ENCODE data around the gene GATA6. TPM values are rescaled to one million over a fixed set of nuclear protein-coding genes. Genes with fewer than 3 reads are reported as not detected.

The GATA6 gene
- polyA plus RNA-seq, 3 donors: 0.04 TPM; not detected in 2

DNA sequence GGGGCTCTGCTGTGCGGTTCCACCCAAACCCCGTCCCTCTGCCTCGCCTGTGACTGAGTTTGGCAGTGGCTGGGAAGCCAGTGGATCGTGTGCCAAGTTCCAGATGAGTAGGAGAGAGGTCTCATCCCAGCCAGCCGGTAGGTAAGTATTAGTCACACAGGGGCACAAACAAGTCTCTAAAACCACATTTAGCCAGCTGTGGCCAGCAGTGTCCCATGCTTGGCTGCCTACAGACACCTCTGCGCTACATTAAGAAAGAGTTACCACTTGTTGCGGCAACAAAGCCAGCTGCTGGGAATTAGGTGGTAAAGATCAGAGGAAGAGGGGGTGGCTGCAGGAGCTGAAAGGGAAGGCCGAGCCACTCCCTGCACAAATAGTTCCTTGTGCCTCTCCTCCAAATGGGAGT lies 81.2 kb downstream of the GATA6 start:
- TF ChIP-seq, protein P1, sequence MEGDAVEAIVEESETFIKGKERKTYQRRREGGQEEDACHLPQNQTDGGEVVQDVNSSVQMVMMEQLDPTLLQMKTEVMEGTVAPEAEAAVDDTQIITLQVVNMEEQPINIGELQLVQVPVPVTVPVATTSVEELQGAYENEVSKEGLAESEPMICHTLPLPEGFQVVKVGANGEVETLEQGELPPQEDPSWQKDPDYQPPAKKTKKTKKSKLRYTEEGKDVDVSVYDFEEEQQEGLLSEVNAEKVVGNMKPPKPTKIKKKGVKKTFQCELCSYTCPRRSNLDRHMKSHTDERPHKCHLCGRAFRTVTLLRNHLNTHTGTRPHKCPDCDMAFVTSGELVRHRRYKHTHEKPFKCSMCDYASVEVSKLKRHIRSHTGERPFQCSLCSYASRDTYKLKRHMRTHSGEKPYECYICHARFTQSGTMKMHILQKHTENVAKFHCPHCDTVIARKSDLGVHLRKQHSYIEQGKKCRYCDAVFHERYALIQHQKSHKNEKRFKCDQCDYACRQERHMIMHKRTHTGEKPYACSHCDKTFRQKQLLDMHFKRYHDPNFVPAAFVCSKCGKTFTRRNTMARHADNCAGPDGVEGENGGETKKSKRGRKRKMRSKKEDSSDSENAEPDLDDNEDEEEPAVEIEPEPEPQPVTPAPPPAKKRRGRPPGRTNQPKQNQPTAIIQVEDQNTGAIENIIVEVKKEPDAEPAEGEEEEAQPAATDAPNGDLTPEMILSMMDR (IDR thresholded peaks at IDR 0.05): no peak
- Histone ChIP-seq H3K36me3 (replicated peaks in 1 of 2; ENCODE audit: control insufficient read depth in 1 of 2, insufficient read depth in 2 of 2, low read length in 2 of 2) (no peaks in the 10 kb centered on the region), H4K20me1 (ENCODE audit: insufficient read depth, low read length) (no peaks in the 10 kb centered on the region), H3K27me3 (ENCODE audit: control insufficient read depth in 2 of 2, insufficient read depth in 2 of 2, low read length in 2 of 2) (no peaks in the 10 kb centered on the region), H3K4me3 (replicated peaks in 1 of 3; ENCODE audit: low read depth in 2 of 3, low read length in 3 of 3) (no peak overlapping the region), H3K9me3 (replicated peaks in 1 of 2; ENCODE audit: control insufficient read depth in 1 of 2, insufficient read depth in 1 of 2, low read length in 2 of 2) (no peaks in the 10 kb centered on the region), H3K4me2 (replicated peaks; ENCODE audit: extremely low read depth, low read length, poor library complexity, severe bottlenecking) (no peak overlapping the region), H3K27ac (ENCODE audit: low read depth in 1 of 2, low read length in 2 of 2) (no peak overlapping the region), H3K9ac (ENCODE audit: insufficient read depth, low read length, poor library complexity, severe bottlenecking) (no peak overlapping the region), H3K4me1 (ENCODE audit: control insufficient read depth in 1 of 2, insufficient read depth in 2 of 2, low read length in 2 of 2) (no peaks in the 10 kb centered on the region), H3K79me2 (ENCODE audit: insufficient read depth, low read length) (no peaks in the 10 kb centered on the region), H2AFZ (ENCODE audit: insufficient read depth, low read depth, low read length, poor library complexity, severe bottlenecking) (no peak overlapping the region)
- Mint-ChIP-seq H3K4me1 (peaks cover 5% of the 10 kb centered on the region), H3K4me3 (peak overlapping the region in 1 of 2 donors; percentile 26), H3K27me3 (ENCODE audit: low read depth in 3 of 3) (peaks cover 4 to 15% (median 13%) of the 10 kb centered on the region in 3 donors), H3K9me3 (peaks cover 0 to 6% (median 3%) of the 10 kb centered on the region in 7 donors), H3K27ac (no peak overlapping the region), H3K36me3 (no peaks in the 10 kb centered on the region)
- intact Hi-C loops (cut with micrococcal nuclease): no loop called here
- DNase-seq: no peak
- WGBS (ENCODE audit: insufficient coverage): 91% methylated on average over 6 of the region's 8 CpGs

Small RNAs within 50 kb of the gene (small RNA-seq; reads per million reads assigned to genes)
- gene RNU6-702P (ENCODE audit: insufficient read length, low read depth) (not detected), gene RNU6ATAC20P (ENCODE audit: insufficient read length, low read depth) (not detected)

Other genes with a start within 250 kb of the GATA6 start
- not detected for gene CTAGE1, start 248.3 kb downstream of the GATA6 start, polyA plus RNA-seq

Data from CD14-positive monocyte (primary cell).